HFFc6 (cell line): Measurements from ENCODE around the gene ESAM. TPM values are rescaled to one million over a fixed set of nuclear protein-coding genes. Genes with fewer than 3 reads are reported as not detected.

Source experiments
- DNase-seq: peaks from one replicate; pipeline ENCODE4 v3.0.0-alpha.2; 2018
- H3K27ac Mint-ChIP-seq: 2 replicates; pipeline ENCODE4 v1.8.0; 2020; ENCODE audit warnings: mild to moderate bottlenecking, mixed read lengths
- H3K27me3 Mint-ChIP-seq: 2 replicates; pipeline ENCODE4 v1.8.0; 2021; ENCODE audit warnings: mild to moderate bottlenecking, moderate library complexity, mixed read lengths; ENCODE audit not compliant: insufficient read depth
- H3K36me3 Mint-ChIP-seq: 2 replicates; pipeline ENCODE4 v1.8.0; 2021; ENCODE audit warnings: low read depth, mixed read lengths
- H3K4me1 Mint-ChIP-seq: 2 replicates; pipeline ENCODE4 v1.8.0; 2020; ENCODE audit warnings: low read depth, mixed read lengths
- H3K4me3 Mint-ChIP-seq: 2 replicates; pipeline ENCODE4 v1.8.0; 2020; ENCODE audit warnings: mild to moderate bottlenecking, moderate library complexity, mixed read lengths
- H3K9me3 Mint-ChIP-seq: 2 replicates; pipeline ENCODE4 v1.8.0; 2020; ENCODE audit warnings: mild to moderate bottlenecking, mixed read lengths
- CTCF ChIP-seq: fragments of 200-600 bp; sonication (generic); IDR thresholded peaks from 2 replicates; pipeline ENCODE4 v1.5.0; 2021; ENCODE audit warnings: antibody characterized with exemption, mild to moderate bottlenecking
- total RNA-seq, 6 experiments: library from RNA; stranded (reverse); fragmentation: NEBNext Ultra II Directional; extraction: Animal tissue kit (Norgen Biotek cat#: 25700); gene quantifications; 2 replicates in 1 of 6; 3 replicates in 5 of 6; pipeline ENCODE4 v1.2.3, GENCODE V29; 2021

Gene ESAM
- total RNA-seq, 6 experiments from 2014 or later, result 0.11 to 0.14 (median 0.12) TPM; not detected in 3

GRCh38 chr11:124722176-124722575 lies 39.9 kb downstream of the ESAM start:
- no peak overlapping the region for H3K27ac Mint-ChIP-seq
- H3K4me3 Mint-ChIP-seq, result no peak overlapping the region

GRCh38 chr11:124719534-124719933 lies 42.6 kb downstream of the ESAM start:
- Mint-ChIP-seq H3K9me3 (no peaks in the 10 kb centered on the region), H3K4me3 (no peak overlapping the region), H3K27me3 (peaks cover 63% of the 10 kb centered on the region), H3K4me1 (peaks cover 14% of the 10 kb centered on the region), H3K27ac (no peak overlapping the region), H3K36me3 (no peaks in the 10 kb centered on the region)
- DNase-seq, result no peak
- no peak for TF ChIP-seq CTCF

More at GRCh38 chr11:124722176-124722575, 39.9 kb downstream of the ESAM start:
- H3K9me3 Mint-ChIP-seq, result no peaks in the 10 kb centered on the region
- DNase-seq, result no peak
- H3K4me1 Mint-ChIP-seq, result peaks cover 25% of the 10 kb centered on the region
- H3K36me3 Mint-ChIP-seq, result no peaks in the 10 kb centered on the region
- no peak for TF ChIP-seq CTCF
- H3K27me3 Mint-ChIP-seq, result peaks cover 58% of the 10 kb centered on the region

DNA sequence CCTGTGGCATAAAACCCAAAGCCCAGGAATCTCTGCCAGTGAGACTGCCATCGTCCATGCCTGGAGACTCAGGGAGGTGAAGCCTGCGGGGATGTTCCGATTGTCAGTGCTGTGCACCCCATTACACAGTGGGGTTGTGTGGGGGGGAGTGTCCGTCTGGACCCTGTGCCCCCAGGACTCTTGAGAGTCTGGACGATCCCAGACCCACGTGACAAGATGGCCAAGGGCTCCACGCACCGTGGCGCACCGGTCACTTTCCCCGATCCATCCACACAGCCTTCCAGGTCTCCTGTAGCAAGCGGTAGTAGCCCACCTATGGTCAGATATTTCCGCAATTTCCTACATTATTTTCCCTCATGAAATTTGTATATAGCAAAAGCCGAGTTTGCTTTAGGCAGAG lies 43.3 kb downstream of the ESAM start:
- no peak for DNase-seq
- Mint-ChIP-seq H3K9me3 (no peaks in the 10 kb centered on the region), H3K36me3 (no peaks in the 10 kb centered on the region), H3K27me3 (peaks cover 55% of the 10 kb centered on the region), H3K4me3 (peak overlapping the region; percentile 77), H3K27ac (no peak overlapping the region), H3K4me1 (peaks cover 14% of the 10 kb centered on the region)
- TF ChIP-seq CTCF, result no peak

DNA sequence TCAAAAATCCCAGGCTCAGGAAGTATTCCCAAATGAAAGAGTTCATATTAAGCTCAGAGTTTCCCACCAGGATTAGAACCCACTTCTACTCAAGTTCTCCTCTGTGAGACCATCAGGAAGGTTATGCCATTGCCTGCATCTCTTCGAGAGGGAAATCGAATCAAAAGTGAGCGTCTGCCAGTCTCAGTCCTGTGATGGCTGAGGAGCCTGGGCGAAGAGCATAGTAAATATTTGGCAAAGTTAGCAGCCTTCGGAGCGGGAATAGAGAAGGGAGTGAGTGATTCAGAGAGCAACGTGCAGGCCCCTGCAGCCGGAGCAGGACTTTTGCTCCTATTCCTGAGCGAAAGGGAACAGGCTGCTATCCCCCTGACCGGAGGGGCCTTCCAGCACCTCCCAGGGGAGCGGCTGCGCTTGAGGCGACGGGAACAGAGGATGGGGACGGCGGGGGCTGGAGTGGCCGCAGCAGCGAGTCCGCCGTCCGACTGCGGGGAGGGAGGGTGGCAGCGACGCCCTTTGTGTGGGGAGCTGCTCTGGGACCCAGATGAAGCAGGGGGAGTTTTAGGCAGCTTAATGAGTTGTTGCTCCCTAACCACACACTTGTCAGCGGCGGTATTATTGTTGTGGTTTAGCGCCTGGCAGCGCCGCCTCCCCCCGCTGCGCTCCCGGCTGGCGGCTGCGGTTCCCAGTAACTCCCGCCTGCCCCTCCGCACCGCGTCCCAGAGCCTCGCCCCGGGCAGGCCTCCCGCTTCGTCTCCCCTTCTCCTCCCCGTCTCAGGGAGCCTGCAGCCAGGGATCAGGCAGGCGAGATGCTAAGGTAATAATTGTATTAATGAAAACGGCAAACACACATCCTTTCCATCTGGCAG lies 44.1 kb downstream of the ESAM start:
- no peak for TF ChIP-seq CTCF

DNA sequence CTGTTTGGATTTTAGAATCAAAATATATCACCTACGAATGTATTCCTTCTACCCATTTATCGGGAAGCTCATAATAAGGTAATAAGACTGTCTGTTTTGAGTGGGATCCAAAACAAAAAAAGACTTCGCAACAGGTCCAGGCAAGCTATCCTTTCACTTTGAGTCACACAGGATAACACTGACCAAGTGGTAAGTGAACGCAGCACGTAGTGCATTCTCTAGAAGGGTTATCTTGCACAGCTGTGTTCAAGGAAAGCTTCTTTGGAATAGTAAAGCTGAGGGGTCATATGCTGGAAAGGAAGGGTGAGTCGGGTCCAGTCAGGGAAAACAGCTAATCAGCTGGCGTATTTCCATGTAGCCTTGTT lies 44.7 kb downstream of the ESAM start:
- Mint-ChIP-seq H3K4me1 (peaks cover 14% of the 10 kb centered on the region), H3K27ac (no peak overlapping the region), H3K9me3 (no peaks in the 10 kb centered on the region), H3K4me3 (peak overlapping the region; percentile 77), H3K27me3 (peaks cover 44% of the 10 kb centered on the region), H3K36me3 (no peaks in the 10 kb centered on the region)
- TF ChIP-seq CTCF, result no peak
- DNase-seq, result no peak

More for the DNA sequence above, 44.1 kb downstream of the ESAM start:
- Mint-ChIP-seq H3K27ac (no peak overlapping the region), H3K4me3 (peak overlapping the region; percentile 77), H3K27me3 (peaks cover 50% of the 10 kb centered on the region), H3K4me1 (peaks cover 14% of the 10 kb centered on the region), H3K9me3 (no peaks in the 10 kb centered on the region), H3K36me3 (no peaks in the 10 kb centered on the region)
- DNase-seq, result no peak
